Astrocyte of the hippocampus (primary cell): Measurements from ENCODE around the gene SPATC1L.
A peak's percentile ranks its signal among the peaks of the same experiment; 100 is the strongest.

ENCODE experiments used
- DNase-seq: peaks from one replicate; pipeline ENCODE4 v3.0.0; 2011; ENCODE audit warnings: low read depth, low spot score

SPATC1L gene

GRCh38 chr21:46135782-46136395, 48.4 kb downstream of the SPATC1L start:
- DNase-seq = no peak

DNA sequence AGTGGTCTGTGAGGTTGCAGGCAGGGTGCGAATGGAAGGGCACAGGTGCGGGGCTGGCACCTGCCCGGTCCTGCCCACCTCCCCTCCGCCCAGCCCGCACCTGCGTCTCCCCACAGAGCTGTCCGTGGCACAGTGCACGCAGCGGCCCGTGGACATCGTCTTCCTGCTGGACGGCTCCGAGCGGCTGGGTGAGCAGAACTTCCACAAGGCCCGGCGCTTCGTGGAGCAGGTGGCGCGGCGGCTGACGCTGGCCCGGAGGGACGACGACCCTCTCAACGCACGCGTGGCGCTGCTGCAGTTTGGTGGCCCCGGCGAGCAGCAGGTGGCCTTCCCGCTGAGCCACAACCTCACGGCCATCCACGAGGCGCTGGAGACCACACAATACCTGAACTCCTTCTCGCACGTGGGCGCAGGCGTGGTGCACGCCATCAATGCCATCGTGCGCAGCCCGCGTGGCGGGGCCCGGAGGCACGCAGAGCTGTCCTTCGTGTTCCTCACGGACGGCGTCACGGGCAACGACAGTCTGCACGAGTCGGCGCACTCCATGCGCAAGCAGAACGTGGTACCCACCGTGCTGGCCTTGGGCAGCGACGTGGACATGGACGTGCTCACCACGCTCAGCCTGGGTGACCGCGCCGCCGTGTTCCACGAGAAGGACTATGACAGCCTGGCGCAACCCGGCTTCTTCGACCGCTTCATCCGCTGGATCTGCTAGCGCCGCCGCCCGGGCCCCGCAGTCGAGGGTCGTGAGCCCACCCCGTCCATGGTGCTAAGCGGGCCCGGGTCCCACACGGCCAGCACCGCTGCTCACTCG, 52.2 kb downstream of the SPATC1L start:
- DNase-seq = no peak

DNA sequence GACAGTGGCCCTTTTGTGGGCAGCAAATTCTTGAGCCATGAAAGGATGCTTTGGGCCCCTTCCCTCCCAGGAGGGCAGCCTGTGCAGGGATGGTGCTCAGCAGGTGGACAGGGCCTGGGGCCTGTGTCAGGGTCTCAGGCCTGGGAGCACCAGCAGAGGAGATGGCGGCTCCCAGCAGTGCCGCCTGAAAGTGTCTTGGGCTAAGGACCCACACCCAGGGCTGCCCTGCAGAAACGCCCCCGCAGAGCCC, 52.7 kb downstream of the SPATC1L start:
- DNase-seq = no peak

DNA sequence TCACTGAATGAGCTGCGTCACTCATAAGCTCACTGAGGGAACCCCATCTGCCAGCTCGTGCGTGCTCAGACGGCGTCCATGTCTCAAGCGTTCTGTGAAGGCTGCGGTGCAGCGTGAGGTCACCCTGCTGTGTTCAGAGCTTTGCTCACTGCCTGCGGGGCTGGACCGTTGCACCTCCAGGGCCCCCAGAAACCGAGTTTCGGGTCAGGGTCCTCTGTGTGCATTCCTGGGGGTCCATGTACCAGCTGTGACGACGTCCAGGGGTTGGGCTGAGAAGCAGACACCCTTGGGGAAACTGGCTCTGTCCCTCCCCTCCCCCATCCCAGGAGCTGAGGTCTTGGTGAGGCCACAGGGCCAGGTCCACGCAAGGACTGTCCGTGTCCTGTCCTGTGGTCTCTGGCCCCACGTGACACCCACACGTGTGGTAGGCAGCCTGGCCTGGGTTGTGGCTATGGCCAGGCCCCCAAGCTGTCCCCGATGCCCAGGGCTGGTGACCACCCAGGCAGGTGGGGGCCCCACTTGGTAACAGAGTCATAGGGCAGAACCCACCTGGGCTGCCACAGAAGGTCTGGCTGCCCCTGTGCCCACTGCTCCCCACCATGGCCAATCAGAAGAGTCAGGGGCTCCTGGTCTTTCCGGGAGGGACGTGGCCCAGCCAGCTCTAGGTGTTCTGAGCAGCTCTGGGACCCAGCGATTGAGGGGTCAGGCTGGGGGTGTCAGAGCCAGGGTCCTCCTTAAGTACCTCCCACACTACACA, 53.2 kb downstream of the SPATC1L start:
- DNase-seq = no peak

- no peak for DNase-seq
Observed at GRCh38 chr21:46129846-46130651, 54.2 kb downstream of the SPATC1L start.

GRCh38 chr21:46128933-46129571, 55.2 kb downstream of the SPATC1L start:
- DNase-seq = no peak

- DNase-seq = no peak
Observed at GRCh38 chr21:46128106-46128932, 55.9 kb downstream of the SPATC1L start.

- DNase-seq = no peak
Observed at GRCh38 chr21:46127239-46128105, 56.8 kb downstream of the SPATC1L start.

- no peak for DNase-seq
Observed at GRCh38 chr21:46126309-46127238, 57.7 kb downstream of the SPATC1L start.

DNA sequence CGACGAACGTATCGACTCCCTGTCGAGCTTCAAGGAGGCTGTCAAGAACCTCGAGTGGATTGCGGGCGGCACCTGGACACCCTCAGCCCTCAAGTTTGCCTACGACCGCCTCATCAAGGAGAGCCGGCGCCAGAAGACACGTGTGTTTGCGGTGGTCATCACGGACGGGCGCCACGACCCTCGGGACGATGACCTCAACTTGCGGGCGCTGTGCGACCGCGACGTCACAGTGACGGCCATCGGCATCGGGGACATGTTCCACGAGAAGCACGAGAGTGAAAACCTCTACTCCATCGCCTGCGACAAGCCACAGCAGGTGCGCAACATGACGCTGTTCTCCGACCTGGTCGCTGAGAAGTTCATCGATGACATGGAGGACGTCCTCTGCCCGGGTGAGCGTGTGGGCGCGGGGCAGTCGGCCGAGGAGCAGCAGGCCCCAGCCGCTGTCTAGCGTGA, 58.4 kb downstream of the SPATC1L start:
- no peak for DNase-seq

GRCh38 chr21:46124926-46125845, 59.1 kb downstream of the SPATC1L start:
- DNase-seq = no peak

GRCh38 chr21:46124083-46124925, 60.0 kb downstream of the SPATC1L start:
- no peak for DNase-seq

- no peak for DNase-seq
Observed at GRCh38 chr21:46122758-46123683, 61.2 kb downstream of the SPATC1L start.

GRCh38 chr21:46122237-46122671, 62.0 kb downstream of the SPATC1L start:
- peak; percentile 62 for DNase-seq
